EL (cell line): Measurements from ENCODE around the gene RPS6KA6.
"Not testable (repeated sequence)": the region's sequence is repeated elsewhere in the genome, so short reads cannot be mapped to it uniquely, and the experiment has no call there.

ENCODE experiments used
- DNase-seq: peaks from one replicate; pipeline ENCODE4 v3.0.0-alpha.2; 2016

The RPS6KA6 gene

GRCh38 chrX:84161641-84162040 lies 26.4 kb downstream of the RPS6KA6 start:
- DNase-seq, result no peak

- no peak for DNase-seq
These were observed 27.3 kb downstream of the RPS6KA6 start for GRCh38 chrX:84160736-84161135.

GRCh38 chrX:84156821-84157220 lies 31.2 kb downstream of the RPS6KA6 start:
- DNase-seq, result peak; percentile 21

GRCh38 chrX:84155938-84156337 lies 32.1 kb downstream of the RPS6KA6 start:
- DNase-seq, result no peak

- DNase-seq, result no peak
These were observed 34.5 kb downstream of the RPS6KA6 start for GRCh38 chrX:84153538-84153937.

- no peak for DNase-seq
These were observed 43.0 kb downstream of the RPS6KA6 start for GRCh38 chrX:84144991-84145390.

GRCh38 chrX:84144281-84144680 lies 43.7 kb downstream of the RPS6KA6 start:
- DNase-seq, result peak; percentile 44

GRCh38 chrX:84133023-84133422 lies 55.0 kb downstream of the RPS6KA6 start:
- peak; percentile 56 for DNase-seq

- no peak for DNase-seq
These were observed 64.4 kb downstream of the RPS6KA6 start for GRCh38 chrX:84123585-84123984.

GRCh38 chrX:84118769-84119168 lies 69.2 kb downstream of the RPS6KA6 start:
- DNase-seq, result no peak

- DNase-seq, result no peak
These were observed 69.7 kb downstream of the RPS6KA6 start for GRCh38 chrX:84118315-84118714.

- DNase-seq, result no peak
These were observed 79.4 kb downstream of the RPS6KA6 start for GRCh38 chrX:84108584-84108983.

GRCh38 chrX:84099120-84099519 lies 88.9 kb downstream of the RPS6KA6 start:
- no peak for DNase-seq

GRCh38 chrX:84079479-84080197 lies 108.4 kb downstream of the RPS6KA6 start:
- DNase-seq, result not testable (repeated sequence)

GRCh38 chrX:84078991-84079390 lies 109.0 kb downstream of the RPS6KA6 start:
- no peak for DNase-seq

GRCh38 chrX:84064814-84065213 lies 123.2 kb downstream of the RPS6KA6 start:
- DNase-seq, result no peak

GRCh38 chrX:84064164-84064563 lies 123.8 kb downstream of the RPS6KA6 start:
- no peak for DNase-seq

GRCh38 chrX:84047339-84047738 lies 140.7 kb downstream of the RPS6KA6 start:
- DNase-seq, result no peak

GRCh38 chrX:84046403-84046984 lies 141.5 kb downstream of the RPS6KA6 start:
- peak; percentile 29 for DNase-seq

- DNase-seq, result no peak
These were observed 143.9 kb downstream of the RPS6KA6 start for GRCh38 chrX:84044051-84044450.
